K562 (cell line): Measurements from ENCODE around the gene CRYBG2. TPM values are rescaled to one million over a fixed set of nuclear protein-coding genes. Genes with fewer than 3 reads are reported as not detected.

ENCODE experiments used
- ARID3B ChIP-seq: fragments of 250-450 bp; sonication (Bioruptor Pico); IDR thresholded peaks from 2 replicates; pipeline ENCODE4 v1.4.0; 2020; ENCODE audit warnings: borderline replicate concordance
- C11orf30 ChIP-seq: fragments of 450-650 bp; IDR thresholded peaks from 2 replicates; pipeline ENCODE4 v1.6.1; 2016; ENCODE audit warnings: low read depth, mild to moderate bottlenecking
- CTCF ChIP-seq, 3 experiments: IDR thresholded peaks in 2 of 3; conservative IDR thresholded peaks in 1 of 3; 2 replicates each; pipeline ENCODE4 v1.5.1; 2011 to 2012; ENCODE audit warnings: low read length in 3 of 3, mild to moderate bottlenecking in 3 of 3, control low read depth in 2 of 3, improper control_type of control experiment in 1 of 3, inconsistent platforms in 1 of 3, low read depth in 1 of 3, mixed read lengths in 1 of 3, moderate library complexity in 1 of 3; ENCODE audit not compliant: insufficient read depth in 2 of 3
- EP300 ChIP-seq: IDR thresholded peaks from 2 replicates; pipeline ENCODE4 v1.6.1; 2012; ENCODE audit warnings: low read length, improper control_type of control experiment
- FOXM1 ChIP-seq, 2 experiments: fragments of 450-650 bp in 1 of 2; sonication (generic) in 1 of 2; formaldehyde crosslinking in 1 of 2; IDR thresholded peaks; 2 replicates each; pipeline versions ENCODE4 v1.6.1 to v1.9.0; 2017 to 2022; ENCODE audit warnings: low read depth in 2 of 2, mild to moderate bottlenecking in 2 of 2, missing genetic modification reagents in 1 of 2, moderate library complexity in 1 of 2
- GMEB1 ChIP-seq: fragments of 250-450 bp; sonication (Bioruptor Pico); IDR thresholded peaks from 2 replicates; pipeline ENCODE4 v1.4.0; 2020; ENCODE audit warnings: mild to moderate bottlenecking
- GTF2F1 ChIP-seq: IDR thresholded peaks from 2 replicates; pipeline ENCODE4 v1.6.1; 2011; ENCODE audit warnings: low read depth, low read length, improper control_type of control experiment
- HINFP ChIP-seq: fragments of 450-650 bp; conservative IDR thresholded peaks from 2 replicates; pipeline ENCODE4 v1.6.1; 2016; ENCODE audit warnings: missing genetic modification characterization, low read depth, mild to moderate bottlenecking, control low read depth, missing compliant biosample characterization
- NBN ChIP-seq: fragments of 450-650 bp; IDR thresholded peaks from 2 replicates; pipeline ENCODE4 v1.6.1; 2016; ENCODE audit warnings: low read depth, mild to moderate bottlenecking
- NFYB ChIP-seq: IDR thresholded peaks from 2 replicates; pipeline ENCODE4 v1.6.1; 2011; ENCODE audit warnings: mild to moderate bottlenecking, moderate library complexity; ENCODE audit not compliant: insufficient read length; ENCODE audit errors: extremely low read depth
- RAD51 ChIP-seq: fragments of 450-650 bp; IDR thresholded peaks from 2 replicates; pipeline ENCODE4 v1.7.1; 2016; ENCODE audit warnings: low read depth, mild to moderate bottlenecking, borderline replicate concordance
- SAFB ChIP-seq: fragments of 200-400 bp; formaldehyde crosslinking; IDR thresholded peaks from 2 replicates; pipeline ENCODE4 v1.6.1; 2017; ENCODE audit warnings: low read depth, low read length, borderline replicate concordance
- SLC30A9 ChIP-seq: fragments of 250-450 bp; sonication (Bioruptor Pico); IDR thresholded peaks from 2 replicates; pipeline ENCODE4 v1.8.0; 2022; ENCODE audit warnings: mild to moderate bottlenecking, moderate library complexity
- STAG1 ChIP-seq: sonication (generic); formaldehyde crosslinking; IDR thresholded peaks from 2 replicates; pipeline ENCODE4 v1.5.0; 2020; ENCODE audit warnings: missing genetic modification reagents, borderline replicate concordance
- WHSC1 ChIP-seq: IDR thresholded peaks from one replicate; pipeline ENCODE4 v1.6.1; 2012; ENCODE audit warnings: low read length, control low read depth, inconsistent platforms
- YBX1 ChIP-seq: fragments of 450-650 bp; IDR thresholded peaks from 2 replicates; pipeline ENCODE4 v1.7.1; 2016; ENCODE audit warnings: mild to moderate bottlenecking
- ZBTB26 ChIP-seq: fragments of 450-650 bp; formaldehyde crosslinking; IDR thresholded peaks from 2 replicates; pipeline ENCODE4 v1.4.0; 2022; ENCODE audit warnings: missing genetic modification characterization
- ZNF3 ChIP-seq: fragments of 250-450 bp; sonication (Bioruptor Pico); IDR thresholded peaks from 2 replicates; pipeline ENCODE4 v1.5.0; 2021; ENCODE audit warnings: mild to moderate bottlenecking, moderate library complexity
- ZNF316 ChIP-seq: fragments of 450-650 bp; IDR thresholded peaks from 2 replicates; pipeline ENCODE4 v1.6.1; 2016
- polyA plus RNA-seq, 8 experiments: library from polyadenylated mRNA; depleted of rRNA in 4 of 8; stranded (reverse) in 5 of 8; unstranded in 3 of 8; fragments of >200 nt; fragmentation: Nextera tagmentation in 2 of 8; fragmentation: Illumina TruSeq in 1 of 8; extraction: Ambion mirVana in 2 of 8; extraction: Trizol in 1 of 8; gene quantifications; 2 replicates each; pipeline versions ENCODE4 v1.2.1 to v1.2.3, GENCODE V29; 2011 to 2014; ENCODE audit warnings: inconsistent platforms in 1 of 8, missing spikeins in 1 of 8
- total RNA-seq, 7 experiments: library from RNA; depleted of rRNA in 6 of 7; stranded (reverse); fragments of >200 nt in 6 of 7; fragmentation: Illumina TruSeq in 2 of 7; extraction: Trizol in 2 of 7; gene quantifications; 2 replicates each; pipeline versions ENCODE4 v1.2.1 to v1.2.3, GENCODE V29; 2011 to 2021; ENCODE audit warnings: low replicate concordance in 1 of 7

The CRYBG2 gene
- total and polyA plus RNA-seq, 9 of the 15 experiments (the other 6 are each of a cell fraction or from before 2014, with no cell fraction given), result 0.39 to 8.5 (median 3.7) TPM

- TF ChIP-seq ARID3B (CRISPR knock-in tag), result no peak
- peak; percentile 30; the same call in 1 of the 2 replicates for TF ChIP-seq C11orf30
- no peak for TF ChIP-seq WHSC1
- TF ChIP-seq EP300, result no peak
- TF ChIP-seq HINFP, result no peak
- TF ChIP-seq ZBTB26 (CRISPR knock-in tag), result no peak
- TF ChIP-seq NFYB, result no peak
- TF ChIP-seq STAG1, result no peak
- no peak for TF ChIP-seq NBN
- TF ChIP-seq GTF2F1, result no peak
- no peak for TF ChIP-seq FOXM1 (IDR thresholded peaks at IDR 0.05; ENCODE audit: low read depth)
- no peak for TF ChIP-seq FOXM1 (CRISPR knock-in tag; IDR thresholded peaks at IDR 0.05; ENCODE audit: low read depth)
- TF ChIP-seq GMEB1 (CRISPR knock-in tag), result no peak
- TF ChIP-seq RAD51, result no peak
- no peak for TF ChIP-seq SAFB
- no peak for TF ChIP-seq SLC30A9
- TF ChIP-seq YBX1, result no peak
- TF ChIP-seq ZNF316, result peak; percentile 68
- no peak for TF ChIP-seq ZNF3 (CRISPR knock-in tag)
- TF ChIP-seq CTCF (IDR thresholded peaks at IDR 0.05 in 2 of 3, conservative IDR thresholded peaks at IDR 0.05 in 1 of 3; ENCODE audit: insufficient read depth in 2 of 3, low read depth in 1 of 3, low read length in 3 of 3), result peak; percentile 33 to 46 (median 36); a peak in 4 of 6 replicates
Measured at GRCh38 chr1:26327956-26328362, 26.0 kb downstream of the CRYBG2 start (continued).
